ENCODE data around the gene DAGLB.
"Not testable (repeated sequence)": the region's sequence is repeated elsewhere in the genome, so short reads cannot be mapped to it uniquely, and the experiment has no call there.

DAGLB gene, protein sequence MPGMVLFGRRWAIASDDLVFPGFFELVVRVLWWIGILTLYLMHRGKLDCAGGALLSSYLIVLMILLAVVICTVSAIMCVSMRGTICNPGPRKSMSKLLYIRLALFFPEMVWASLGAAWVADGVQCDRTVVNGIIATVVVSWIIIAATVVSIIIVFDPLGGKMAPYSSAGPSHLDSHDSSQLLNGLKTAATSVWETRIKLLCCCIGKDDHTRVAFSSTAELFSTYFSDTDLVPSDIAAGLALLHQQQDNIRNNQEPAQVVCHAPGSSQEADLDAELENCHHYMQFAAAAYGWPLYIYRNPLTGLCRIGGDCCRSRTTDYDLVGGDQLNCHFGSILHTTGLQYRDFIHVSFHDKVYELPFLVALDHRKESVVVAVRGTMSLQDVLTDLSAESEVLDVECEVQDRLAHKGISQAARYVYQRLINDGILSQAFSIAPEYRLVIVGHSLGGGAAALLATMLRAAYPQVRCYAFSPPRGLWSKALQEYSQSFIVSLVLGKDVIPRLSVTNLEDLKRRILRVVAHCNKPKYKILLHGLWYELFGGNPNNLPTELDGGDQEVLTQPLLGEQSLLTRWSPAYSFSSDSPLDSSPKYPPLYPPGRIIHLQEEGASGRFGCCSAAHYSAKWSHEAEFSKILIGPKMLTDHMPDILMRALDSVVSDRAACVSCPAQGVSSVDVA

GRCh38 chr7:6447581-6448199, at the start of gene DAGLB:
DAGLB (minus strand) TSS chr7:6447954; CDS start chr7:6447842, 112 bp downstream.
- peak; percentile 78 to 88 for DNase-seq

GRCh38 chr7:6497637-6497905, 49.8 kb upstream of the DAGLB start:
- DNase-seq: no peak

DNA sequence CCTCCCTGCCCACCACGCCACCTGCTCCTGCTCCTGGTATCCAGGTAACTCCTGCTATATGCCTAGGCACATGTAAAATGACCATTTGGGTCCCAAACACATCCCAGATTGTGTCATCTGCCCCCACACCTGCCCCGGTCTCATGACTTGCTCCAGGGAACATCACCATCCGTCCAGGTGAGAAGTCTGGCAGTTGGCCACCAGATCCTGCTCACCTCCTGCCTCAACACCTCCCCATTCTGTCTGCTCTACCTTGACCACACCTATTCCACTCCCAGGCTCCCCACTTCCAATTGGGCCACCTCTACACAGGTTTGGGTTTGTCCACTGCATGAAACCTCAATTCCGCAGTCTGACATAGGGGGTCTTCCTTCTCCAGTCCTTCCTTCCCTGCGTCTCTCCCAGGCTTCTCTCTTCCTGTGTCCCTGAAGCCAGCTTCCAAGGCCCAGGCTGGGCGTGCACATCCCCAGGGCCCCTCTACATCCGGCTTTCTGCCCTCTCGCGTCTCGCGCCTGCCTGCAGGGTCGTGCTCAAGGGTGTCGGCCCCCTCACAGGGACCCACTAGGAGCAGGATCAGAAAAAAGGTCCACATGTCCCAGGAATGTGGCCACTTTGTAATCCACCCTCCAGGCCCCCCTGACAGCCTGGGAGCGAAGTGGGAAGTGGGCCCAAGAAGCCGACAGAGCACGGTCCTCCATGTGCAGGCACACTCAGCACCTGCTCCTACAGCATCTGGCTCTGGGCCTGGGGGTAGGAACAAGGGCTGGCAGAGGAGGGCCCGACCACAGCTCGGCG, 49.3 kb upstream of the DAGLB start:
- no peak for DNase-seq

DNA sequence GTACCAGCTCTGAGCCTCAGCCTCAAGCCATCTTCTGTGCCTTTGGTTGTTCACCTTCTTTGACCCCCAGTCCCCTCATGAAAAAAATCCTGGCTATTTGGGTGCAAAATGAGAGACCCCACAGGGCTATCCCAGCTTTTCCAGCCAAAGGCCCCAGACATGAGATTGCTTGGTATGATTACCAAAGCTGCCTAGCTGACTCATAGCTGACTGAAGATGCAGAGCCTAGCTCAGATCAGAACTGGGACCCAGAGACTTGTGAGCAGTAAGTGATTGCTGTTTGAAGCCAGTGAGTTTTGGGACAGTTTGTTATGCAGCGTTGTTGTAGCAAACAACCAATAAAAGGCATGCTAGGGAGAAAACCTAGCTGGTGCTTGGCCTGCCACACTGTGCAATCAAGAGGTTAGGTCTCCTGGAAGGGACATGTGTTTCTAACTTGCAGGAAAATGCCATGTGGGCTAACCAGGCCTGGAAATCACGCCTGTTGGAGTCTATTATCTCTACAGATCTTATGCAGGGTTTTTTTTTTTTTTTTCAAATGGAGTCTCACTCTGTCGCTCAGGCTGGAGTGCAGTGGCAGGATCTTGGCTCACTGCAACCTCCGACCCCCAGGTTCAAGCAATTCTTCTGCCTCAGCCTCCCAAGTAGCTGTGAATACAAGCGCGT, 48.0 kb upstream of the DAGLB start:
- DNase-seq: no peak

DNA sequence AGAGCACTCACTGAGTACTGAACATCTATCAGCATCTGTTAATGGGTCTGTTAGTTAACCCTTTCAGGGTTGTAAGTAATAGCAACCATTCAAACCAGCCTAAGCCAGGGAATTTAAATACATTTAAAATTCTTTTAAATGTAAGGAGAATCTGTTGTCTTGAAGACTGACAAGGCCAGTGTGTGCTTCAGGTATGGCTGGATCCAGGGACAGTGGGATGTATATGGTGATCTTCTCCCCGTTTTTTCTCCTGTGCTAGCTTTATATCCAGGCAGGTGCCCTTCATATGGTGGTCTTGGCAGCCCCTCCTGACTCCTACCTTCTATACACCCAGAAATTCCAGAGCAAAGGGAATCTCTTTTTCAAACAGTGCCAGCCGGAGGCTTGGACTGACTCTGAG, 46.6 kb upstream of the DAGLB start:
- no peak for DNase-seq

GRCh38 chr7:6491194-6491593, 43.4 kb upstream of the DAGLB start:
- DNase-seq: no peak

- DNase-seq: peak in 1 of 2 experiments; percentile 22
Measured at GRCh38 chr7:6489612-6490011, 41.9 kb upstream of the DAGLB start.

DNA sequence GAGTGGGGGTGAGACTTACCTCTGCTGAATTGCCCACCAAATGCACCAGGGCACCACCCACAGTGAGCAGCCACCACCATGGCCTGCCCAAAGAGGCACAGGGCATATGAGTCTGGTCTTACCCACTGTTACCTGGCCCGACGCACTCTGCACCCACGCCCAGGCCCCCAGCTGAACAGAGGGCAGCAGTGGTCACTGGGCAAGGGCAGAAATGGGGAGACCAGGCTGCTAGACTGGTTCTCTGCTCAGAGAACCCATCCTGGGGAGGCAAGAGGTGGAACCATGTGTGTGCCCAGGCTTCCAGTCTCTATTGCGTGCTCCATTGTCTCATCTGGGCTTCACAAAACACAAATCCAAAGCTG, 39.4 kb upstream of the DAGLB start:
- no peak for DNase-seq

GRCh38 chr7:6486438-6487183, 38.9 kb upstream of the DAGLB start:
- DNase-seq: no peak

GRCh38 chr7:6482743-6483119, 35.0 kb upstream of the DAGLB start:
- DNase-seq: no peak

DNA sequence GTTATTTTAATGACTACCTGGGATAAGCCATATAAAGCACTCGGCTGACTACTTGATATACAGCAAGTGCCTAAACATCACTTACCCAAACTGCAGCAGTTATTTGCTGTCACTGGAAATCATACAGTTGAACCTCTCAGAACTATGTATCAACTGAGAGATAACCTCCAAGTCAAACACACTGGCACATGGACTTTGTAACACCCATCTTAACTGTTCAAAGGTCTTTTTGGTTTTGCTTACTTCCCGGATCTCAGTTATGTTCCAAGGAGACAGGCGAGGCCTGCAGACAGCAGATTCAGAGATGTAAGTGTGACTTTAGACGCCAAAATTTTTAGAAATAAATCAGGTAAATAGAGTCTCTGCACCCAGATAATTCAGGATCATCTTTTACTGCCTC, 34.6 kb upstream of the DAGLB start:
- DNase-seq: no peak

DNA sequence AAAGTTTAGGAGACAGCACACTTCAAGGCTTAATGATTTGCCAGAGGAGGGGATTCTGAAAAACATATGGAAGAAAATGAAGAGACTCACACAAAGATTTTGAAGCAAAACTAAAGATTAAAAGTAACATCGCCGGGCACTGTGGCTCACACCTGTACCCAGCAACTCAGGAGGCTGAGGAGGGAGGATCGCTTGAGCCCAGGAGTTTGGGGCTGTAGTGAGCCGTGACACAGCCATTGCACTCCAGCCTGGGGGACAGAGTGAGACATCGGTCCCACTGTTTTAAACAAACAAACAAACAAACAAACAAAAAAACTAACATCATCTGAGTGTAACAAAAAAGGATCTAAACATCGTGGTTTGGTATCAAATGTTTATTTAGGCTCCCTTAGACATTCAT, 33.7 kb upstream of the DAGLB start:
- no peak for DNase-seq

GRCh38 chr7:6480323-6480660, 32.5 kb upstream of the DAGLB start:
- no peak for DNase-seq

GRCh38 chr7:6479067-6479466, 31.3 kb upstream of the DAGLB start:
- DNase-seq: no peak

GRCh38 chr7:6478186-6478585, 30.4 kb upstream of the DAGLB start:
- DNase-seq: no peak

DNA sequence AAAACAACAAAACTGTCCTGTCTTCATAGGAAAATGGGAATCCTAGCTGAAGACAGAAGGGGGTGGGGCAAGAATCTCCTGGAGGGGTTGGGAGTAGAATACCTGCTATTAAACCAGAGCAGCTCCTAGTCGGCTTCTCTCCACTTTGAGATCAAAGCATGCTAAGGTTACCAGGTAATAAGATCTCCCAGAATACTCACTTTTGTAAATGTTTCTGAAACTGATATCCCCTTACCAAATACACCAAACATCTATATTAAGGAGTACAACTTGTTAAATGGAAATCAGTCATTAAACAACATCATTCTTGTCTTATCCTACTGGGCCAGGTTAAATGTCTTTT, 29.5 kb upstream of the DAGLB start:
- DNase-seq: no peak

DNA sequence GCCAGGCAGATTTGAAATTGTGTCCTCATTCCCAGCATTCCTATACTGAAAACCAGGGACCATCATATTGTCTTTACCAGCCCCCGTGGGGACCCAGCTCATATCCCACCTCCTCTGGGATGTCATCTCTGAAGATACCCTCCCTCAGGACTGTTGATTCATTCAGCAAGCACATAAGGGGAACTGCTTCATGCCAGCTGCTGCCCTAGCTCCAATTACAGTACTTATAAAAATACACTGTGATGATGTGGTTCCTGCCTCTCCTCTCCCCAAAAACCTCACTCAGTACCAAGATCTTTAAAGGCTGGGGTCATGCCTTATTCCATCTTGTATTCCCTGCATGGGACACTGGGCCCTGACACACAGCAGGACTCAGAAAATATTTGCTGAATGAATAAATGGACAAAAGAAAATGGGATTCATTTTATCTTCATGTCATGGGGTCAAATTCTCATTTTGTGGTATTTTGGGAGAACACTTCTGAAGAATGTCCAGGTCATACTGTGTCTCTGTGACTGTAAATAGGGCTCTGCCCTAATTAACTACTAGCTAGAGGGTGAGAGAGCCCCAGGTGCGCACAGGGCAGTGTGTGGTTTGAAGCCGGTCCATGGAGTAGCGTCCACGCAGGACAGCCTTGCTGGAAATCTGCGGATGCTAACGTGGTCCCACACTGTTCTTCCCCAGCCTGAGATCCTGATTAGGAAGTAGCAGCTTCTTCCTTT, 29.0 kb upstream of the DAGLB start:
- peak in 1 of 2 experiments; percentile 37 for DNase-seq

DNA sequence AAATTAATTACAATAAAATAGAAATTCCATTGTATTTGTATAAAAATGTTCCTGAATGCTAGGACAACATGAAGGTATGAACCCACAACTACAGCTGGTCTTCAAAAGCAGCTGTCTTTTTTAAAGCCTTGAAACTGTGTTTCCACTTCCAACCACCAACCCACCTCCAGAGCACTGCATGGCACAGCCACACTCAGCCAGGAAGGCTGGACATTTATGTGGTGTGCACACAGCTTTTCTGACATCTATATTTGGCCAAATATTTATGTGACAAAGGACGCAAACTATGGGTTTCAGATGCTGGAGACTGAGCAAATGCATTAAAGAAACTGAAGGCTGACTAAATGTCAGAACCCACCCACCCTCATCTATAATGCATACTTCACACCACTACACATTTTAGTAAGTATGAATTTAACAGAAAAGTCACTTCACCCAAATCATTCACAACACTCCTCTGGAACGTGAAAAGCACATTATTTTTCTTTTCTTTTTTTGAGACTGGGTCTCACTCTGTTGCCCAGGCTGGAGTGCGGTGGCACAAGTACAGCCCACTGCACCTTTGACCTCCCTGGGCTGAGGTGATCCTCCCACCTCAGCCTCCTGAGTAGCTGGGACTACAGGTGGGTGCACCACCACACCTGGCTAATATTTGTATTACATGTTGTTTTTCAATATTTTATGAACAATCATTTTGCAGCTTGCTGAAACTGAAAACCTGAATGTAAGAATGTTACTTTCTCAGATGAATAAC, 27.9 kb upstream of the DAGLB start:
- DNase-seq: no peak

DNA sequence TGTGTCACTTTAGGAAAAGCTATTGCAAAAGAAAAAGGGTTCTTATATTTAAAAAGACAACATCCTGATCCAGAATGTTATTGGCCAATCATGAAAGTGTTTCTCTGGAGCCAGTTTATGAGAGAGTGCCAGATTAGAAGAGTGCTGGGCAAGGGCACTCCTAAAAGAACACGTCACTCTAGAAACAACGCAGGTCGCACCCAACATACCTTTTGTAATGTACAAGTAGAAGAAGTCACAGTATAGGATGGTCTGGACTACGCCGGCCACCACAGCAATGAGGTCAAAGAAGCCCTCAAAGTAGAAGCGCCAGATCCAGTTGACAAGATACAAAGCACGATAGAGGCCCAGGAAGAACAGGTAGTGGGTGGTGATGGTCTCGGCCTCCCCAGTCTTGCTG, 18.1 kb upstream of the DAGLB start:
- no peak for DNase-seq

- DNase-seq: not testable (repeated sequence)
Measured at GRCh38 chr7:6463609-6464008, 15.9 kb upstream of the DAGLB start.

GRCh38 chr7:6461946-6462550, 14.3 kb upstream of the DAGLB start:
- no peak for DNase-seq
